ENCODE results near the gene SH2D3C. TPM values are rescaled to one million over a fixed set of nuclear protein-coding genes. Genes with fewer than 3 reads are reported as not detected.

The SH2D3C gene
- total RNA-seq, 1 donor from 2014 or later, result 7.1 TPM

DNA sequence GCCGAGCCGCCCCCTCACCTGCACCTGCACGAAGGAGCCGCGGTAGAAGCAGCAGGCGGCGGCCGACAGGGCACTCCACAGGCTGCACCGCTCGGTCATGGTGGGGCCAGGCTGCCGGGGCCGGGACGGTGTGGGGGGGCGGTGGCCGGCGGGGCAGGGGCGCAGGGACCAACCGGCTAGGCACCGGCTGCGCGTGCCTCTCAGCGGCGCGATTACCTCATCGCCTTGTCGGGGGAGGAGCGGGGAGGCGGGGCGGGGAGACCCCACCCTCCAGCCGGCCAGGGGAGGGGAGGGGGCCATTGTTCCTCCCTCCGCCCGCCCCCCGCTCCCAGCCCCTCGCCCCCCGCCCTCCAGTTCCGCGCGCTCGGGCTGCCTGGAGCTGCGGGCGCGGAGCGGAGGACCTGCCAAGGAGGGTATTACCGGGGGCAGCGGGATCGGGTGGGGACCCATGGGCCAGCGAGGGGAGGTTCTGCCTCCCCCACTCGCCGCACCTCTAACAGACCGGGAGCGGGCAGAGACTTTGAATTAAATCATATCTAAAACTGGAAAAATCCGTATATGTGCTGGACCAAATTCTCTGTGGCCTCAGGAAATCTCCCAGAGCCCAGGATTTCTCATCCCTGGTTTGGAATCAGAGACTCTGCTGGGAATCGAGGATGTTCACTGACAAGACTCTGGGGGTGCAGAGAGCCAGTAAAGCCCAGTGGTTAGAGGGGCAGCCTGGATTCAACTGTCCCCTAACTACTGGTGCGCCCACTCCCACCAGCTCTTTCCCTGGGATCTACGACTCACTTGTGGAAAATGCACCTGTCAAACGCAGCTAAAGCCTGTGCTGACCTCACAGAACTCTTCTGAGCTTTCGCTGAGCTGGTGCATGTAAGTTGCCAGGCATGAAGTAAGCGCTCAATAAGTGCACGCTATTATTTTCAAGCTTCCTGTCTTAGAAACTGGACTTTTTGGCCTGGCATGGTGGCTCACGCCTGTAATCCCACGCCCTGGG is 23.1 kb downstream of the SH2D3C start:
- H3K4me1 Mint-ChIP-seq (ENCODE audit: unreplicated experiment), result peaks cover 5% of the 10 kb centered on the region
- no peaks in the 10 kb centered on the region for H3K36me3 Mint-ChIP-seq
- no peaks in the 10 kb centered on the region for H3K9me3 Mint-ChIP-seq
- H3K27me3 Mint-ChIP-seq, result peaks cover 54% of the 10 kb centered on the region
- TF ChIP-seq, protein P1, sequence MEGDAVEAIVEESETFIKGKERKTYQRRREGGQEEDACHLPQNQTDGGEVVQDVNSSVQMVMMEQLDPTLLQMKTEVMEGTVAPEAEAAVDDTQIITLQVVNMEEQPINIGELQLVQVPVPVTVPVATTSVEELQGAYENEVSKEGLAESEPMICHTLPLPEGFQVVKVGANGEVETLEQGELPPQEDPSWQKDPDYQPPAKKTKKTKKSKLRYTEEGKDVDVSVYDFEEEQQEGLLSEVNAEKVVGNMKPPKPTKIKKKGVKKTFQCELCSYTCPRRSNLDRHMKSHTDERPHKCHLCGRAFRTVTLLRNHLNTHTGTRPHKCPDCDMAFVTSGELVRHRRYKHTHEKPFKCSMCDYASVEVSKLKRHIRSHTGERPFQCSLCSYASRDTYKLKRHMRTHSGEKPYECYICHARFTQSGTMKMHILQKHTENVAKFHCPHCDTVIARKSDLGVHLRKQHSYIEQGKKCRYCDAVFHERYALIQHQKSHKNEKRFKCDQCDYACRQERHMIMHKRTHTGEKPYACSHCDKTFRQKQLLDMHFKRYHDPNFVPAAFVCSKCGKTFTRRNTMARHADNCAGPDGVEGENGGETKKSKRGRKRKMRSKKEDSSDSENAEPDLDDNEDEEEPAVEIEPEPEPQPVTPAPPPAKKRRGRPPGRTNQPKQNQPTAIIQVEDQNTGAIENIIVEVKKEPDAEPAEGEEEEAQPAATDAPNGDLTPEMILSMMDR (conservative IDR thresholded peaks at IDR 0.05), result no peak
- H3K27ac Mint-ChIP-seq, result no peak overlapping the region
- peak overlapping the region; percentile 64 for H3K4me3 Mint-ChIP-seq
- no peak for DNase-seq (ENCODE audit: extremely low spot score, unreplicated experiment)

DNA sequence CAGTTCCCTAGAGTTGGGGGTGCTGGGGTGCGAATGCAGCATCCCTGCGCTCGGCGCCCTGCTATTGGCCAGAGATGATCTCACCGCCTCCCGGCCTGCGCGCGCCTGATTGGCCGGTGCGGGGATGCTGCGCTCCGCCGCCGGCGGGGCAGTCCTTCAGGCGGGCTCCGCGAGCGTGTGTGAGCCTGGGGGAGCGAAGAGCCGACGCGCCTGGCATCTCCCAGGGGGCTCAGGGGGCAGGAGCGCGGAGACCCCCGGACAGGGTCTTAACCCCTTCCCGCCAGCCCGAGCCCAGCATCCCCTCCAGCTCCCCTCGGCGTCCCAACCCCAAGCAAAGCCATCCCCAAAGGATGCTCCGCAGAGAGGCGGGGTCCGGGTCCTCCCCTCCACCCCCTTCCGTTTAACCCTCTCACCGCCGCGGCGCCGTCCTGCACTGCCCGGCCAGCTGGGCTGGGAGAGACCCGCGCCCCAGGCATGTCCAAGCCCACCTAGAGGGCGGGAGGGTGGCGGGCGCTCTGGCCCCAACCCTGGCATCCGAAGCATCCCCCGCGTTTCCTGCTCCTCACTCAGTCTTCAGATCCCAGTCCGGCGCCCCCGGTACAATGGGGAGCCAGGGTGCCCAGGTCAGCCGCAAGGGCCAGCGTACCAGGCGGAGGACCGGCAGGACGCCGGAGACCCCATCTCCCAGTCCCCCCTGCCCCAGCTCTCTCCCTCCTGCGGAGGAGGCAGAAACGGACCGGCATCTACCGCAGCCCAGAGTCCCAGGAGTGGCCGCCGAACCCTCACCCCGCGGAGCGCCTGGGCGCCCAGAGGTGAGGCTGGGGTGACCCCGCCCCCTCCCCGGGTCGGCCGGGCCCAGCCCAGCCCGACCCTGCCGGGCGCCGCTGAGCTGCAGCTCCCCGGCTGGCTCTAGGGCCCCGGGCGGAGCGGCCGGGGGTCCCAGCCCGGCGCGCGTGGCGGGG is 24.1 kb downstream of the SH2D3C start:
- no peaks in the 10 kb centered on the region for H3K9me3 Mint-ChIP-seq
- TF ChIP-seq, protein P1 (conservative IDR thresholded peaks at IDR 0.05), result no peak
- no peak overlapping the region for H3K27ac Mint-ChIP-seq
- H3K27me3 Mint-ChIP-seq, result peaks cover 55% of the 10 kb centered on the region
- no peaks in the 10 kb centered on the region for H3K36me3 Mint-ChIP-seq
- H3K4me1 Mint-ChIP-seq (ENCODE audit: unreplicated experiment), result peaks cover 5% of the 10 kb centered on the region
- peak overlapping the region; percentile 47 for H3K4me3 Mint-ChIP-seq
- no peak for DNase-seq (ENCODE audit: extremely low spot score, unreplicated experiment)

DNA sequence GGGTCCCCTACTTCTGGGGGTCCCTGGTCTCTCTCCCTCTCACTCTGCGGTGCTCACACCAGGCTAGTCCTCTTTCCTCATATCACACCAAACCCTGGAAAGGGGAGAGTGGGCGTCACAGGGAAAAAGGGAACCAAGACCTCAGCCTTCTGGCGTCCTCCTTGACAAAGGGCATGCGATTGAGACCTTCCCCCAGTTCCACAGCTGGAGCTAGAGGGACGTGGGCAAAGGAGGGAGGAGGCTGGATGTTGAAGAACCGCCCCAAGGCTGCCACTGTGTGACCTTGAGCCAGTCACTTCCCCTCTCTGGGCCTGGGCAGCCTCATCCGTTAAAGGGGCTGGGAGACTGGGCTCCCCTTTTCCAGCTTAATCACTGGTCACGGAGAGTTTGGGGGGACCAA is 24.8 kb downstream of the SH2D3C start:
- no peak for DNase-seq (ENCODE audit: extremely low spot score, unreplicated experiment)
- H3K27ac Mint-ChIP-seq, result no peak overlapping the region
- peaks cover 3% of the 10 kb centered on the region for H3K4me1 Mint-ChIP-seq (ENCODE audit: unreplicated experiment)
- no peak overlapping the region for H3K4me3 Mint-ChIP-seq
- no peaks in the 10 kb centered on the region for H3K36me3 Mint-ChIP-seq
- peaks cover 52% of the 10 kb centered on the region for H3K27me3 Mint-ChIP-seq
- H3K9me3 Mint-ChIP-seq, result no peaks in the 10 kb centered on the region
- TF ChIP-seq, protein P1 (conservative IDR thresholded peaks at IDR 0.05), result no peak

DNA sequence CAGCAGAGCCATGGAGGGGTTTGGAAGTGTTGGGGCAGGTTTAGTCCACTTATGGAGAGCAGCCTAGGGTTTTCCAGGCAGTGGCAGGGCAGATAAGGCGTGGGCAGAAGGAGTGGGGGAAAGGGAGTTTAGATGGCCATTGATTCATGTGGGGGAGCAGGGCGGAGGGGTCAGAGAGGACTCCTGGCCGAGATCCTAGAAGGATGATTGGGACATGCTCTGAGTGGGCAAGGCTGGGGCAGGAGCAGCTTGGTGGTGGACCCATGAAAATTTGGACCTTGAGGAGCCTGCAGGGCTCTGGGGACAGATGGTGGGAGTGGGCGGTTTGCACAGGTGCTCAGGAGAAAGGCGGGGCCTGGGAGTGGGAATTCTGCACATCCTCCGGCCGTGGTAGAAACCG is 25.3 kb downstream of the SH2D3C start:
- Mint-ChIP-seq H3K9me3 (no peaks in the 10 kb centered on the region), H3K4me3 (peak overlapping the region; percentile 53), H3K4me1 (ENCODE audit: unreplicated experiment) (no peaks in the 10 kb centered on the region), H3K27ac (no peak overlapping the region), H3K27me3 (peaks cover 48% of the 10 kb centered on the region), H3K36me3 (no peaks in the 10 kb centered on the region)
- TF ChIP-seq, protein P1 (conservative IDR thresholded peaks at IDR 0.05), result no peak
- no peak for DNase-seq (ENCODE audit: extremely low spot score, unreplicated experiment)

DNA sequence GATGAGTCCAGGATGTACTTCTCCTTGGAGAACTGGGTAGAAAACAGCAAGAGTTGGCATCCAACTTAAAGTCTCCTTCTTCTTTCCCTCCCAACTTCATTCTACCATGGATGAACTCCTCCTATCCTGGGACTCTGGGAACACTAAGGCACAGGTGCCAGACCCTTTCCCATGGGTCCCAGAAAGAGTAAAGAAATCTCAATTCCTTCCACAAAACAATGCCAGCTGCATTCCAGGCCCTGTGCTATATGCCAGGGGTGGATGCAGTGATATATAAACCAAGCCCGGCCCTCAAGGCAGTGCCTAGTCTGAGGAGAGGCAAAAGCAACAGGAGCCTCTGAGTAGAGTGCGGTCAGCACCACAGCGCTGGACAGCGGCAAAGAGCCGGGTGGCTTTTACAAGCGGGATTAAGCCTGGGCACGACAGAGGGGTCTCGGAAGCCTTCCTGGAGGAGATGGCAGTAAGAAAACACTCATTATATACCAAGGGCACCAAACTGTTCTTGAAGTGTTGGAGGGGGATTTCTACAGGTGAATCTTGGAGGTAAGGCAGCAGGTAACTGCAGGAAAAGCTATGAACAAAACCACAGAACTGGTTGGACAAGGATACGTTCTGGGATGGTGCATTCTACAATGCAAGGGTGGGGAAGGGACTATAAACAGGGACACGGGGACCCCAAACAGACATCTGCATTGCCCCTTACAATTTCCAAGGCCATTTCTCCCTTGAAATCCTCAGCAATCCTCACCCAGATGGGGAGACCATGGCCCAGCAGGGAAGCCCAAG is 27.0 kb downstream of the SH2D3C start:
- H3K4me3 Mint-ChIP-seq, result peak overlapping the region; percentile 66
- DNase-seq (ENCODE audit: extremely low spot score, unreplicated experiment), result no peak
- no peaks in the 10 kb centered on the region for H3K4me1 Mint-ChIP-seq (ENCODE audit: unreplicated experiment)
- no peaks in the 10 kb centered on the region for H3K36me3 Mint-ChIP-seq
- TF ChIP-seq, protein P1 (conservative IDR thresholded peaks at IDR 0.05), result no peak
- H3K9me3 Mint-ChIP-seq, result no peaks in the 10 kb centered on the region
- peaks cover 43% of the 10 kb centered on the region for H3K27me3 Mint-ChIP-seq
- no peak overlapping the region for H3K27ac Mint-ChIP-seq
